HG03108 (cell line): ENCODE results near the gene PTER.

ENCODE experiments used
- ATAC-seq: cut with Tn5 transposase; IDR thresholded peaks from one replicate; pipeline ENCODE4 v1.9.1; 2021; ENCODE audit warnings: moderate library complexity; ENCODE audit not compliant: unreplicated experiment

Gene PTER

DNA sequence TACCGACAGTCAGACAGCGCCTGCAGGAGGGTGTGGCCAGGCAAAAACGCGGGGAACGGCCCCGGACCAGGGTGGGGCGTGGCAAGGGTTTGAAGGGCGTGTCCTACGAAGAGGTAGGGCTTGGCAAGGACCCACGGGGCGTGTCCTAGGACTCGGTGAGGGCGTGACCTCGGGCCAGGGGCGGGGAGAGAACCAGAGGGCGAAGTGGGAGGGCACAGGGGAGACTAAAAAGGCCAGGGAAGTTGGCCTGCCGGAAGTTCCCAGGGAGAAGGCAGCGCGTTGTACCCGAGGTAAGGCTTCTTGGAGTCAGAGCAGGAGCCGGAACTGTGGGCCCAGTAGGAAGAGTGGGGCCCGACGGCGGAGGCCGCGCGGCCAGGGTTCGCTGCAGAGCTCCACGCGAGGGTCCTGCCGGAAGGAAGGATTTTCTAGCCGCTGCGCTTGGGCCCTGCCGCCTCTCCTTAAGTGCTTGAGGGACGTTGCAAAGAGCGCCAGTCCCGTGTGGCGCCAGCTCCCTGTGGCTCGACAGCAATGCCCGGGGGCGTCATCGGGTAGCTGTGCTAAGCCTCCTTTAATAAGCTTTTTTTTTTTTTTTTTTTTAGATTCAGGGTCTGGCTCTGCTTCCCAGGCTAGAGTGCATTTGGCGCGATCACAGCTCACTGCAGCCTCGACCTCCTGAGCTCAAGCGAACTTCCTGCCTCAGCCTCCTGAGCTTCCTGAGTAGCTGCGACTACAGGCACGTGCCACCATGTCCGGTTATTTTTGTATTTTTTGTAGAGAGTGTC is at the start of gene PTER:
TSS of gene PTER (plus strand) at position 253 of the 782 bp plus-strand sequence. CDS start 47,375 bp downstream, outside the sequence.
- ATAC-seq = peak; percentile 98

DNA sequence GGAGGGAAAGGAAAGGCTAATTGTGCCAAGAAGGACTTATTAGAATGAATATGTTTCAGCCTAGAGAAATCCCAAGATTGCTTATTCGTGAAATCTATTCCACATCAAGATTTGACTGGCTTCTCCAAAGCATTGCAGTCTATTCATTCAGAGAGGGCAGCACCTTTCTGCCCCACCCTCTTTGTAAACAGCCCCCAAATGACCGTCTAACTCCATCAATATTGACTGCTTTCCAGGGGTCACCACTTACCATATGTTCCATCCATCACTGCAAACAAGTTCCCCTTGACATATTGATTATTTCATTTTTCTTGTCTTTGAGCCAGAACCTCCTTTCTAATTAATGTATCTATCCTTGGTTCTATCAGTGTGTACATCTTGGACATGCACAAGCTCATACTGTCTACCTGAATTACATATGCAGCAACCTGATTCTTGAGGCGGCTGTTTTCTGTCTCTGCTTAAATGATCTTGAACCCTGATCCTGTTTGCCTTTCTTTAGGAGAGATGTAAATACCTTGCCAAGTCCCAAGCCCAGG is 44.2 kb upstream of the PTER start:
- ATAC-seq = no peak

- ATAC-seq = no peak
Observed at GRCh38 chr10:16393271-16393858, 43.4 kb upstream of the PTER start.

- no peak for ATAC-seq
Observed at GRCh38 chr10:16401416-16401815, 35.4 kb upstream of the PTER start.

DNA sequence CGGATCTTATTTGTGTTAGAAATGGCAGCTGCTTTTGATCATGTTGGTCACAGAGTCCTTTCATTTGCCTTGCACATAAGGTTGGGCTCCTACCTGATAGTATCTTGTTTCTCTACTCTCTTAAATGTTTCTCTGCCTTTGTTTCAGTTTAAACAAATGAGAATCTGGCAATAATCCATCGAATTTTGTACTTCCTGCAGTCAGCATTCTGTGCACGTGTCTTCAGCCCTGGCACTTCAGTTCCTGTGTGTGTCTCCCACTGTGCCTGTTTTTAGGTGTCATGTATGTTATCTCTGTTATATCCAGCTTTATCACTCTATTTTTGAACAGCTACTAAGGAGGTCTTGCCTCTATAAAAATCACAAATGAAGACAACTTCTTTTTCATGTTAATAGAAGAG is 28.4 kb upstream of the PTER start:
- ATAC-seq = no peak

DNA sequence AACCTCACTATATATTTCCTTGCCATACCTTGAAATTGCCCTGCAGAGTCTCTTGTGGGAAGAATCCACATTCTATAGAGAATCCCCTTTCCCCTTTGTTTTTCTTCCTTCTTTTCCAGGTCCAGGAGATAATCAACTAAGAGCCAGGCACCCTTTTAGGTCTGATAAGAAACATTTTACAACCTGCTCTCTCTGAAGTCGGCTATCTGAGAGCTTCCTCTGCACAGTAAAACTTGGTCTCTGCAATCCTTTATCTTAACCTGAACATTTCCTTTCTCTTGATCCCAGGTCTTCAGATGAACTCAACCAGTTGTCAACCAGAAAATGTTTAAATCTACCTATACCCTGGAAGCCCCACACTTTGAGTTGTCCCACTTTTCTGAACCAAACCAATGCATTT is 19.5 kb upstream of the PTER start:
- ATAC-seq = no peak

DNA sequence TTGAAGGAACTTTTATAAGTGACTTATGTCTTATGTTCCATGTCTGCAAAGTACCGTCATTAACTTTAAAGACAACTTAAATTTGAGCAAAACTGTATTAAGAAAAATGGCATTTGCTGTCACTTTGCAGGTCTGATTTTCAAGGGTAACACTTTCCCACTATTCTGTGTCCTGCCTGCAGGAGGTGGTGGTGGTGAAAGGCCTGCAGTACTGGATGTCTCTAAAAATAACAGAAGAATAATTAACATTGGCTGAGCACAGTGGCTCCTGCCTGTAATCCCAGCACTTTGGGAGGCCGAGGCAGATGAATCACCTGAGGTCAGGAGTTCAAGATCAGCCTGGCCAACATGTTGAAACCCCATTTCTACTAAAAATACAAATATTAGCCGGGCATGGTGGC is 13.2 kb upstream of the PTER start:
- ATAC-seq = no peak

DNA sequence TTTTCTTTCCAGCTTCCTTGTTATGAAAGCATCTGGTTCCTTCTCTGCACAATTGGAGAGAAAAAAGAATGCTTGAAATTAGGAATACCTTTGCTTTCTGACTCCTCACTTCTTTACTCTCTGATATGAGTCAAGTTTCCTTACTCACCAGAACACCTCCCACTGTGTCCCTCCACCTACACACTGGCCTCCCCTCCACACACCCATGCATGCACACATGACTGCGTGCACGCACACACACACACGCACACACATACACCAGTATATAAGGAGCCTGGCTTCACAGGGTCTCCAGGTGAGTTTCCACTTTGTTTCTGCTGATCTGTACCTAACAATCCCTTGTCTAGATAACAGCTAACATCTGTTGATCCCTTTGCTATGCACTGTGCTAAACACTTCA is 11.4 kb upstream of the PTER start:
- no peak for ATAC-seq

GRCh38 chr10:16429539-16429938 is 7.3 kb upstream of the PTER start:
- no peak for ATAC-seq

DNA sequence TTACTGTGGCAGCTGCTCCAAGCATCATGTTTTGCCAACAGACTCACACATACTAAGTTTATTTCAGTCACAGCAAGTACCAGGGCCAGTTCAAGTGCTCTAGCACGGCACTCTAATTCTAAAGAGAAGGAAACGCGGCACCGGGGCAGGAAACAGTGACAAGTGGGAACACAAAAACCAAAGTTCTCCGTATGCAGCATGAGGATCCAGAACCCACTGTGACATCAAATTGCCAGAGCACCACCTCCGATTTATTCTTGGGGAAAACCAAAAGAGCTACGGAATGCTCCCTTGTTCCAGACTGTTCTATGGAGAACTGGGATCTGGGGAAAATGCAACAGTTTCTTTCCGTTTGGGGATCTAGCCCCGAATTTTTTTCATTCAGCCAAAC is 448 bp upstream of the PTER start:
- ATAC-seq = peak; percentile 6

DNA sequence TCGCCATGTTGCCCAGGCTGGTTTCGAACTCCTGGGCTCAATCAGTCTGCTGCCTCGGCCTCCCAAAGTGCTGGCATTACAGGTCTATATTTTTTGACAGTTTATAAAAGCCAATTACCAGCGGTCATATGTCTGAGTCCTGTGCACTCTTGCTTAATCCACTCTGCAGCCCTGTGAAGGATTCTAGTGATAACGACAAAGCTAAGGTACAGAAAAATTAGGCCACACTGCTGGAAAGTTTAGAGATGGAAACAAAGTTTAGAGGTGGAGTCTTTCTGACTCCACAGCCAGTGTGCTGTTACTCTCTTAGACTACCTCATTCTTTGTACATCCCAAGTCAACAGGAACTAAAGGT is 707 bp downstream of the PTER start:
- ATAC-seq = no peak

DNA sequence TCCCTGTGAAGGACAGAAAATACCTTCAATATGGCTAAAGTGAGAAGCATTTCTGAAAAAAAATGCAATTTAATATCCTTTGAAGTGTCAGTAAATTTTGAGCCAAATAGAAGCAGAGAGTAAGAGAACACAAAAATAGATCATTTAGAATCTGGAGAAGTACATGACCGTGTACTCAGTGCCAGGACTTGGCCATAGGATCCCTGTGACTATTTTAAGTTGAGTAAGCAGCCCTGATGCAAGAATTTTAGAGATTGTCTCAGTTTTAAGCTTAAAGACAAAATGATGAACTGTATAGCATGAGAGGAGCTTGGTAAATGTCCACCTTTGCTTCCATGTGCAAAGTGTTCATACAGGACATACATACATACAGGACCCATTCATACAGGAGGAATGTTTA is 2.5 kb downstream of the PTER start:
- no peak for ATAC-seq

DNA sequence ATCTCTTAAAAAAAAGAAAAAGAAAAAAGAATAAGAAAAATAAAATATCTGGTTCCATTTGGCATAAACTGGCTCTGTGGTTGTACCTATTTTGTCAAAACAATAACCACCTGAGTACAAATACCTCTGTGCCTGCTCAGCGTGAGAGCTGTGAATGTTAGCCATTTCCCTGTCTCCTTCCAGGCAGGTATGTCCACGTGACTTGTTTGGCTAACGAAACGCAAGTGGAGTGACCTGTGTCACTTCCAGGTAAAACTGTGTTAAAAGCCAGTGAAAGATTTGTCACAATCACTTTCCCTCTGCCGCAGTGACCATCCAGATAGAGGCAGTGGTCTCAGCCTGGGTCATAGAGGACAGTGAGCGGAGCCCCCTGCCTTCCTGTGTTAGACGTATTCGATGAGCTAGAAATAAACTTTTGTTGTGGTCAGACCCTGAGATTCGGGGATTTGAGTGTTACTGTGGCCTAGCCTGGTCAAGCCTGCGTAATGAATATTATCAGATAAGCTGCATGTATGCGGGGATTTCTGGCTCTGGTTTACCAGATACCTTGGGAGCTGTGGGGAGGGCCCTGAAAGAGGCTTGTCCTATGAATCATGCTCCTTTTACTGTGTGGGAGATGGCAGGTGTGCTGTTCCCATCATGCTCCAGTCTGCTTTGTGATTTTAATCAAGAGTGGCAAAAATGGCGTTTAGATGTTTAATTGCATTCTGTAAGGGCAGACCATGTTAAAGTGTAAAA is 3.8 kb downstream of the PTER start:
- no peak for ATAC-seq

DNA sequence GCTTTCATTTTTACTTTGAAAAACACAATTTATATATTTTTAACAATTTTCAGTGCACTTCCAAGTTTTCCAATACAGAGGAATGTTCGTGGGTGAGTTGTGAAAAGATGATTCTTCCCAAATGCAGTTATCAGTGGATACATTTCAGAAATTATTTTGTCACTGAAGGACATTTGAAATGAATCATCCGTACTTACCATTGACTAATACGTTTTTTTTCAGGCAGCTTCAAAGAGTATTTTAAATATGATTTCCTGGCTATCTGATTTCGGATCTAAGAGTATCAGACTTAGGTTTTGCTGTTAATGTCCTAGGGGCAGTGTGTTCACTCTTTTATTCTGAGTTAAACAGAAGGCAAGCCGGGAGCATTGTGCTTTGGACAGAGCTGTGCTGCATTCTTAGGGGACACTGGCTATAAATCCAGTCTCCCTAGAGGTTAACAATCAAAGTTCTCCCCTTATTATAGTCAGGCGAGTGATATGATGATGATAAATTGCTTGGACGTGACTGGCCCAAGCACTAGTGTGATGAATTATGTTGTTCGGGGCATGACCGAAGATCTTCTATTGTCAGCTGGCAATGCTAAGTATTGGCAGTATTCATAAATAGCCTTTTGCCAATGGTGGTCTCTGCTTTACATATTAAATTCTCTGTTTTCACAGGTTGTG is 4.5 kb downstream of the PTER start:
- no peak for ATAC-seq

DNA sequence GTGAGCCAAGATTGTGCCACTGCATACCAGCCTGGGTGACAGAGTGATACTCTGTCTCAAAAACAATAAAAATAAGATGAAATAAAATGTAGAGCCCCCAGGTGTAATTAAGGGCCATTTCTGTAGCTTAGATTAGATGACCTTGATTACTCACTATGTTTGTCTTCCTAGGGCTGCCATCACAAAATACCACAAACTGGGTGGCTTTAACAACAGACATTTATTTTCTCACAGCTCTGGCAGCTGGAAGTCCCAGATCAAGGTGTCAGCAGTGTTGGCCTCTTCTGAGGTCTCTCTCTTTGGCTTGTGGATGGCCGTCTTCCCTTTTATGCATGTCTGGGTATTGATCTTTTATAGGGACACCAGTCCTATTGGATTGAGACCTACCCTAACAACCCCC is 6.1 kb downstream of the PTER start:
- no peak for ATAC-seq

- no peak for ATAC-seq
Observed at GRCh38 chr10:16445770-16446469, 9.1 kb downstream of the PTER start.

DNA sequence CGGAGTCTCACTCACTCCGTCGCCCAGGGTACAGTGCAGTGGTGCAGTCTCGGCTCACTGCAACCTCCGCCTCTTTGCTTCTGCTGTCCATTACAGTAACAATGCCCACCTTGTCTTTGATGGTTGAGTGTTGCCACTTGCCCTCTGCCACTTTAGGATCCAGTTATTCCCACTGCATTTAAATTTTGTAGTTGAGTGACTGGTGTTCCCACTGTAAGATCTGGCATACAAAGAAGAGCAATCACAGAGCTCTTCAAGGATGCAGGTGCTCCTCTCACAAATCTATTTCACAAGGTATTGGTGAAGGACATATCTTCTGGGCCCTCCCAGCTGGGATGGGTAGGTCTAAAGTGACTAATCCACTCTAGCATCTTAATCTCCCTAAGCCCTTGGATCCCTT is 12.6 kb downstream of the PTER start:
- ATAC-seq = no peak

DNA sequence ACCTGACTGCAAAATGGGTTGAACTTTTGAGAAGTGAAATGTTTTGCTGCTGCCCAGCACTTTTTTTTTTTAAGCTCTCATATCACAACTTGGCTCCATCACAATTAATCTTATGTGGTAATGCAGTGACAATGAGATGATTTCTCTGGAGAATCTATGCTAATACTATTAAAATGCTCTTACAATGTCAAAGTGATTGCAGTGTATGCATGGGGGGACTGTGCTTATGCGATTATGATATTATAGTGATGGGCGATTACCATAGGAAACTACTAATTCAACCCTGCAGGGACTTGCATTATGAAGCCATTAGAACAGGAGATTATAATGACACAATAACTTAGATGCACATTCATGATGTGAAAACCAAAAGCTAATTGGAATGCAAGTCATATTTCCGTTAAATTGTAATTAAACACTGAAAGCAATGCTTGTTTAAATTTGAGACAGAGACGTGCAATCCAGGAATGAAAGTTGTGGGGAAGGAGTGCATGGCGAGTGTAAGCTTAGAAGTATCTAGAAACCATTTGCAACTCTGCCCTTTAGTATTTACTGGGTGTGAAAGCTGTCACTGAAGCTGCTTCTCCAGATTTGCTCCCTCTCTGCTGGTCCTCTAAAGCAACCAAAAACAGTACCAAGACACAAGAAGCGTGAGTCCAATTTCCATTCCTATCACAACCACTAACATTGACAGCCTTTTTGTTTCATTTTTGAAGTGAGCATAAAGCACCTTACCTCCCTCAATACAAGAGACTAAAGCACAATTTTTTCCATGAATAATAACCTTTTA is 21.6 kb downstream of the PTER start:
- no peak for ATAC-seq

GRCh38 chr10:16459423-16459939 is 22.7 kb downstream of the PTER start:
- ATAC-seq = no peak

- ATAC-seq = no peak
Observed at GRCh38 chr10:16466001-16466400, 29.2 kb downstream of the PTER start.
